HFF-Myc (cell line): ENCODE measurements around the gene TGFB1I1.

ENCODE experiments used
- DNase-seq: peaks from one replicate; pipeline ENCODE4 v3.0.0-alpha.2; 2011; ENCODE audit warnings: low read depth; ENCODE audit errors: extremely low read depth
- H3K4me3 ChIP-seq: replicated peaks from 2 replicates; pipeline ENCODE4 v1.5.1; 2011; ENCODE audit warnings: low read depth, mild to moderate bottlenecking, control low read depth, low read length
- CTCF ChIP-seq: IDR thresholded peaks from 2 replicates; pipeline ENCODE4 v1.5.1; 2012; ENCODE audit warnings: mild to moderate bottlenecking, low read depth, low read length, control low read depth; ENCODE audit errors: missing control alignments

Gene TGFB1I1

GRCh38 chr16:31459687-31460581, 12.0 kb upstream of the TGFB1I1 start:
- peak; percentile 97 for DNase-seq
- H3K4me3 ChIP-seq, result peak overlapping the region; percentile 79
- TF ChIP-seq CTCF, result no peak

GRCh38 chr16:31460582-31461002, 11.4 kb upstream of the TGFB1I1 start:
- peak; percentile 60 for TF ChIP-seq CTCF
- peak overlapping the region; percentile 79 for H3K4me3 ChIP-seq
- DNase-seq, result peak; percentile 69

GRCh38 chr16:31461201-31461920, 10.6 kb upstream of the TGFB1I1 start:
- no peak for TF ChIP-seq CTCF
- no peak for DNase-seq
- no peak overlapping the region for H3K4me3 ChIP-seq

- no peak for DNase-seq
- TF ChIP-seq CTCF, result no peak
- no peak overlapping the region for H3K4me3 ChIP-seq
Observed at GRCh38 chr16:31461921-31462804, 9.8 kb upstream of the TGFB1I1 start.

- no peak for TF ChIP-seq CTCF
- no peak overlapping the region for H3K4me3 ChIP-seq
- no peak for DNase-seq
Observed at GRCh38 chr16:31464348-31464769, 7.6 kb upstream of the TGFB1I1 start.

GRCh38 chr16:31464781-31465260, 7.1 kb upstream of the TGFB1I1 start:
- TF ChIP-seq CTCF, result no peak
- no peak overlapping the region for H3K4me3 ChIP-seq
- DNase-seq, result no peak
